ENCODE data around the gene MYBPH.

MYBPH gene

DNA sequence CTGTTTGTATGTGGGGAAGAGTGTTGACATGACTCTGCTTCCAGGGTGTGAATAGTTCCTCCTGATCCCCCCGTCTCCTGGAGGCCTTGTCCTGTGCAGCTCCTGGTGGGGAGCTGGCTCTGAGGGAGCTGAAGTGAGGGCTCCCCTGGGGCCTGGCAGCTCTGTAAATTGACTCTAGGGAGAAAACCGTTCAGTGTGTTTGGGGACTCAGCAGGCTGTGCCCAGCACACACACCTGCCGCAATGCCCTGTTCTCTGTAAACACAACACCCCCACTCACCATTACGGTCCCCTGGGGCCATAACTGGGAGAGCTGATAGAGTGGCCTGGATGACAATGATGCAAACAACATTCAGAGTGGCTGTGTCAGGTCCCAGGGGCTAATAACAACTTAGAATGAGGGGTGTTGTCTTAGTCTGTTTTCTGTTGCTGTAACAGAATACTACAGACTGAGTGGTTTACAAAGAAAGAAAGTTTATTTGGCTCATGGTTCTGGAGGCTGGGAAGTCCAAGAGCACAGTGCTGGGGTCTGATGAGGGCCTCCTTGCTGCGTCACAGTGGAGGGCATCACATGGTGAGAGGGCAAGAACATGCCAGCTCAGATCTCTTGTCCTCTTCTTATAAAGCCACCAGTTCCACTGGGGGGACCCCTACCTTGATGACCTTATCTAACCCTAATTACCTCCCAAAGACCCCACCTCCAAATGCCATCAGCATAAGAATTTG, 32.8 kb downstream of the MYBPH start:
- TF ChIP-seq CTCF (IDR thresholded peaks at IDR 0.05; ENCODE audit: poor library complexity, severe bottlenecking): no peak
- Histone ChIP-seq H3K27ac (ENCODE audit: poor library complexity, severe bottlenecking) (no peak overlapping the region), H3K4me3 (ENCODE audit: severe bottlenecking) (no peak overlapping the region), H3K27me3 (ENCODE audit: insufficient read depth, poor library complexity, severe bottlenecking) (no peaks in the 10 kb centered on the region), H3K36me3 (ENCODE audit: low read depth) (no peaks in the 10 kb centered on the region), H3K4me1 (ENCODE audit: insufficient read depth, poor library complexity, severe bottlenecking) (no peaks in the 10 kb centered on the region), H3K9me3 (ENCODE audit: severe bottlenecking) (no peaks in the 10 kb centered on the region)
- ATAC-seq (ENCODE audit: low read depth): no peak
- DNase-seq (ENCODE audit: low spot score): no peak

DNA sequence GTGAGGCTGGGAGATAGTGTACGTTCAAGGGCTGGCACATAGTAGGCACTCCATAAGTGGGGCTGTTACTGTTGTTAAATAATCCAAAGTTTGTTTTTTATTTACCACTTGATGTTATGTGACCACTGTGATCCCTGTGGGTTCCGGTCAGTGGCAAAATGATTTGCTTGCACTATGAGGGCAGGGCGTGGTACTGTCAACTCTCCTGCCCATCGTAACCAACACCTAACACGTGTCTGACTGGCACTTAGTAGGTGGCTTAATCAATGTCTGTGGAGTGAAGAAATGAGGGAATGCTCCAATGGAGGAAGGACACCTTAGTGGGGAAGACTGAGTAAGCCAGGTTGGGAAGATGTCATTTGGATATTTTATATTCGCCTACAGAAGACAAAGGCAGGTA, 33.5 kb downstream of the MYBPH start:
- no peak for TF ChIP-seq CTCF (IDR thresholded peaks at IDR 0.05; ENCODE audit: poor library complexity, severe bottlenecking)
- ATAC-seq (ENCODE audit: low read depth): no peak

DNA sequence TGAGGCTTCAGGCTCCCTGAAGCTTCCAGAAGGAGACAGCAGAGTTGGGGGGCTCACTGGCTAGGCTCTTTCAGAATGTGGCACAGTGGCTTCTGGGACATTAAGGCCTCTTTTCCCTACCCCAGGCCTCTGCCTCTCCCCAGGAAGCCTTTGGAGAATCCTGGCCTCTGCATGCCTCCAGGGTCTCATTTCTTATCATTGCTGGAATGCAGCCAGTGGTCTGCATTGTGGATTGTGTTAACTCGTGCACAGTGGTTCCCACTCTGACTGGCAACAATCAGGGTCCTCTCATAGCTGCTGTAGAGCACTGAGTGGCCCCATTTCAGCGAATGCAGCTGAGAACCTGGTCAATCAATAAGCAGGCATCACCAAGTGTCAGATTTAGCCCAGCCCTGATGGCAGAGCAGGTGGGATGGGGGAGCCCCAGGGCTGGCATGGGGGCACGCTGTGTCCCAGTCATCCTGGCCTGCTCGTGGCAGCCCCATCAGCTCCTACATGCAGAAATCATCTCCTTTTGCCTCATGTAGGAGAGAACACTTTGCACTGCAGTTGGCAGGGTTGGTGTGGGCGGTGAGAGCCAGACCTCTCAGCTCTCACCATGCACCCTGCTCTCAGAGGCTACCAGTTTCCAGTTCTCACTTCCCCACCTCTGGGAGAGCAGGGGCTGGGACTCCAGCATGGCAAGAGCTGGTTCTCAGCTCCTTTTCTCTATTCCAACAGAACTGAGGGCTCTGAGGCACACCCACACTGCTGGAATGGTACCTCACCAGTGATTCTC, 34.7 kb downstream of the MYBPH start:
- Histone ChIP-seq H3K4me3 (ENCODE audit: severe bottlenecking) (no peak overlapping the region), H3K27ac (ENCODE audit: poor library complexity, severe bottlenecking) (no peak overlapping the region), H3K27me3 (ENCODE audit: insufficient read depth, poor library complexity, severe bottlenecking) (no peaks in the 10 kb centered on the region), H3K36me3 (ENCODE audit: low read depth) (no peaks in the 10 kb centered on the region), H3K4me1 (ENCODE audit: insufficient read depth, poor library complexity, severe bottlenecking) (no peaks in the 10 kb centered on the region), H3K9me3 (ENCODE audit: severe bottlenecking) (no peaks in the 10 kb centered on the region)
- DNase-seq (ENCODE audit: low spot score) (no peak), ATAC-seq (ENCODE audit: low read depth) (no peak)
- no peak for TF ChIP-seq CTCF (IDR thresholded peaks at IDR 0.05; ENCODE audit: poor library complexity, severe bottlenecking)

More for the DNA sequence above, 33.5 kb downstream of the MYBPH start:
- Histone ChIP-seq H3K36me3 (ENCODE audit: low read depth) (no peaks in the 10 kb centered on the region), H3K27me3 (ENCODE audit: insufficient read depth, poor library complexity, severe bottlenecking) (no peaks in the 10 kb centered on the region), H3K4me3 (ENCODE audit: severe bottlenecking) (no peak overlapping the region), H3K4me1 (ENCODE audit: insufficient read depth, poor library complexity, severe bottlenecking) (no peaks in the 10 kb centered on the region), H3K9me3 (ENCODE audit: severe bottlenecking) (no peaks in the 10 kb centered on the region), H3K27ac (ENCODE audit: poor library complexity, severe bottlenecking) (no peak overlapping the region)
- DNase-seq (ENCODE audit: low spot score): no peak

DNA sequence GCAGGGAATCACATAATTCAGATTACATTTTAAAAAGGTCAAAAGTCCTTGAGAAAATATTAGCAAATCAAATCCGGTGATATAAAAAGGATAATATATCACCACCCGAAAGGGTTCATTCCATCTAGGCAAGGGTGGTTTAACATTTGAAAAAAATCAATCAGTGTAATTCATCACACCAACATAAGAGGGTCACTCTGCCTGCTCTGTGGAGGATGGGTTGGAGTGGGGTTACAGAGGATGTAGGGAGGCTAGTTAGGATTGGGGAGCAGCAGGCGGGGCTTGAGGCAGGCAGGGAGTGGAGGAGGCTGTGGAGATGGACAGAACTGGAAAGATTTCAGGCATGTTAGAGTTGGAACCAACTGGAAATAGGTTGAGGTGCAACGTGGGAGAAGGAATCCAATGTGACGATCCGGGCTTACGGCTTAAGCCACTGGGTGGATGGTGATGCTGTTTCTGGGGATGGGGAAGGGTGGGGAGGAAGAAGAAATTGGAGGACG, 35.6 kb downstream of the MYBPH start:
- ATAC-seq (ENCODE audit: low read depth): no peak
- Histone ChIP-seq H3K9me3 (ENCODE audit: severe bottlenecking) (no peaks in the 10 kb centered on the region), H3K4me3 (ENCODE audit: severe bottlenecking) (no peak overlapping the region), H3K27me3 (ENCODE audit: insufficient read depth, poor library complexity, severe bottlenecking) (no peaks in the 10 kb centered on the region), H3K4me1 (ENCODE audit: insufficient read depth, poor library complexity, severe bottlenecking) (peaks cover 3% of the 10 kb centered on the region), H3K27ac (ENCODE audit: poor library complexity, severe bottlenecking) (no peak overlapping the region), H3K36me3 (ENCODE audit: low read depth) (no peaks in the 10 kb centered on the region)
- no peak for TF ChIP-seq CTCF (IDR thresholded peaks at IDR 0.05; ENCODE audit: poor library complexity, severe bottlenecking)
- DNase-seq (ENCODE audit: low spot score): no peak

Data from RWPE2 (cell line).